GM21786 (cell line): Measurements from ENCODE around the gene CALHM4.

Source experiments
- ATAC-seq: cut with Tn5 transposase; IDR thresholded peaks from one replicate; pipeline ENCODE4 v1.9.1; 2021; ENCODE audit not compliant: unreplicated experiment

CALHM4 gene, protein sequence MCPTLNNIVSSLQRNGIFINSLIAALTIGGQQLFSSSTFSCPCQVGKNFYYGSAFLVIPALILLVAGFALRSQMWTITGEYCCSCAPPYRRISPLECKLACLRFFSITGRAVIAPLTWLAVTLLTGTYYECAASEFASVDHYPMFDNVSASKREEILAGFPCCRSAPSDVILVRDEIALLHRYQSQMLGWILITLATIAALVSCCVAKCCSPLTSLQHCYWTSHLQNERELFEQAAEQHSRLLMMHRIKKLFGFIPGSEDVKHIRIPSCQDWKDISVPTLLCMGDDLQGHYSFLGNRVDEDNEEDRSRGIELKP

DNA sequence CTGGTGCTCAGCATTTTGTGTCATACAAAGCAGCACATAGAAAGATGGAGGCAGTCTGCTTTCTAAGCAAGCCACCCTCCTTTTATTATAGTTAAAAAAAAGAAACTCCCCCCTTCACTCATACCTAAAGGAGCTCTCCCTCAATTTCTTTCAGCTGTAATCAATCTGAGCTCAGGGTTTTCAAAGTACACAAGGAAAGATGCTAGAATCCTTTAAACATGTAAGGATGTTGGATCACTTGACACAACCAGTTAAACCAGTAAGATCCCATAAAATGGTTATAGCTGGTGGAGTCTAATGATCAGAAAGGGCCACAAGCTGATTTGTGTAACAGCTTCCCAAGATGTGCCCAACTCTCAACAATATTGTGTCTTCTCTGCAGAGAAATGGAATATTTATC is at the start of gene CALHM4:
Gene CALHM4 (plus strand): TSS at position 301 of the 400 bp plus-strand sequence. CDS start 43 bp downstream, at position 344.
- no peak for ATAC-seq

DNA sequence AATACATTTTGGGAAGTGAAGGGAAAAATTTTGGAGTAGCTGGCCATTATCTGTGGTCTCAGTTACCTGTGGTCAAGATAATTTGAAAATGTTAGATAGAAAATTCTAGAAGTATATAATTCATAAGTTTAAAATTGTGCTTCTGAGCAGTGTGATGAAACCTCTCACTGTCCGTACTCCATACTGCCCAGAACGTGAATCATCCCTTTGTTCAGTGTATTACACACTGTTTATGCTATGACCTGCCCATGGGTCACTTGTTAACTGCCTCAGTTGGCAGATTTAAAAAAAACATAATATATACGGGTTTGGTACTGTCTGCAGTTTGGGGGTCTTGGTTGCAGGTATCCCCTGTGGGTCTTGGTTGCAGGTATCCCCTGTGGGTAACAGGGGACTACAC is 46.2 kb upstream of the CALHM4 start:
- no peak for ATAC-seq

DNA sequence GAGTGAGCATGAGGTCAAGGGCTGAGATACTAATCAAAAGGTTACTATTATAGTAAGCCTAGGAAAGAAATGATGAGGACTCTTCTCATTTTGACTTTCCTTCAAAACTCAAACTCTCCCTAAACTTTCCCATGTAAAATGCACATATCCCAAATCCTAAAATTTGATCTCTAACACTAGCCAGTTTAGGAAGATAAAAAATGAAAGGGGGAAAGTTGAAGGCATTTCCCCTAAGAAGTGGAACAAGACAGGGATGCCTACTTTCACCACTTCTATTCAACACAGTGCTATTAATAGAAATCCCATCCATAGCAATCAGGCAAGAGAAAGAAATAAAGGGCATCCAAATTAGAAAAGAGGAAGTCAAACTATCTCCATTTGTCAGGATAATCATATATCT is 45.0 kb upstream of the CALHM4 start:
- ATAC-seq = no peak

DNA sequence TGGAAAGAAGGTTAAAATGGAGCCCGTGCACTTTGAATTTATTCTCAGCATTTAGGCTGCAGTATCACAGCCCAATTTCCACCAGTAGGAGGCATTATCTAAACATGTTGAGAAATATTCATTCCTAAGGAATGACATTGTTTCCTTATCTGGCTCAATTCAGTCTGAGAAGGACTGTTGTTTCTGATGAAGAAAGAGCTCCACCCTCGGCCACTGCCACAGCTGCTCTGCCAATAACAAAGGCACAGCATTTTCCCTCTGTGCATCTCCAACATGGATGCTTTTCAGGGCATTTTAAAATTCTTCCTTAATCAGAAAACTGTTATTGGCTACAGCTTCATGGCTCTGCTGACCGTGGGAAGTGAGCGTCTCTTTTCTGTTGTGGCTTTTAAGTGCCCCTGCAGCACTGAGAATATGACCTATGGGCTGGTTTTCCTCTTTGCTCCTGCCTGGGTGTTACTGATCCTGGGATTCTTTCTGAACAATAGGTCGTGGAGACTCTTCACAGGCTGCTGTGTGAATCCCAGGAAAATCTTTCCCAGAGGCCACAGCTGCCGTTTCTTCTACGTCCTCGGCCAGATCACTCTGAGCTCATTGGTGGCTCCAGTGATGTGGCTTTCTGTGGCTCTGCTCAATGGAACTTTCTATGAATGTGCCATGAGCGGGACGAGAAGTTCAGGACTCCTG is 42.0 kb upstream of the CALHM4 start, which contains the start of gene CALHM5:
Gene CALHM5 (plus strand): TSS at position 216 of the 687 bp plus-strand sequence. CDS start 58 bp downstream, at position 274.
- no peak for ATAC-seq

DNA sequence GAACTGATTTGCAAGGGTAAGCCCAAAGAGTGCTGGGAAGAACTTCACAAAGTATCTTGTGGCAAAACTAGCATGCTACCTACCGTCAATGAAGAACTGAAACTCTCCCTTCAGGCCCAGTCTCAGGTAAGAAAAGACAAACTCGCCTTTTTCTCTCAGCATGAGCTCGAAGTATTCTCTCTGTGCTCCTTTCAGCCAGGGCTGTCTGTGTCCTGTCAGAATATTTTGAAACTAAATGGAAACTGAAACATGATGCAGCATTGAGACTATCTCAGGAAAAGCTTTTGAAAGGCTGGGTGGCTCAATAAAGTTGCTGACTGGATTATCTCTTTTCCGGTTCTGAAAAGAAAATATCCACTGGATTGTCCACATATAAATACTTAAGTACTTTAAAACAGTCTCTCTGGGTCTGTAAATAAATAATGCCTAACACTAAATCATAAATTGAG is 41.4 kb upstream of the CALHM4 start:
- ATAC-seq = peak; percentile 84

DNA sequence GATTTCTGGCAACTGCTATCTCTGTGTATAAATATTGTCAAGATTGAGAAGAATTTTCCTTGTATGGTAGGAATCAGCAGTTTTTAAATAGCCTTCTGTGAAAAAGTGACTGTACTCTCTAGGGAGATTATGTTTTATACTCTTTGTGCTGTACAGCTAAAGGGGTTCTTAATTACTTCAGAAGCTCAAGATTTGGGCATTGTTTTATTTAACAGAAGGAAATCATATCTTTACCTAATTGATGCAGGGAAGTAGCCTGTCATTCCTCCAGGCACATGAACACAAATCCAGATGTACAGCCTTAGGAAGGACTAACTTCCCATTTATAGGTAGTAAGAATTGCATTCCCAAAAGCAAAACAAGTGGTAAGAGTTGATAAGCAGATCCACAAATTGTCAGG is 40.8 kb upstream of the CALHM4 start:
- no peak for ATAC-seq

DNA sequence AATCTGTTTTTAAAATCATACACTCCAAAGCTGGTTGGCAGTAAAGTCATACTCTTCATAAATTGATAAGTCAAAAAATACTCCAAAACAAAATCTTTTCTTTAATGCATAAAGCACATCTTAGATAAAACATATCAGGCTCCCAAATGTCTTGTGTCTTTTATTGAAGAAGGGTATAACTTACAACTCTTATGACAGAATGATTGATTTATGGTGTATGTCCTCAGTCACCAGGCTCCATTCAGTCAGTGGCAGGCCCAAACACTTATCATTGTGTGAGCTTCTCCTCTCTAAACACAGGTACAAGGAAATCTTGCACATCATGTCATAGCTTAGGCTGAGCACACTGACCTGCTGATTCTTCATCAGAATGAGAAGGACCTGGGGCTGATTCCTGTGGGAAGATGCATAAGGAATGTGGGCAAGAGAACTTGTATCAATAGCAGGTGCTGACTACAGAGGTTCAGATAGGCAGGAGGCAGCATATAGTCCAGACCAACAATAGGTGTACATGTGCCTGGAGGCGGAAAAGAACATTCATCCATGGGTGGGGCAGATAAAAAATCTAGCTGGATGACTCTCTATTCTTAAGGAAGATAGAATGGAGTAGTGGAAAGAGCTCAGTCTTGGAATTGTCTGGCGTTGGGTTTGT is 40.2 kb upstream of the CALHM4 start:
- no peak for ATAC-seq

DNA sequence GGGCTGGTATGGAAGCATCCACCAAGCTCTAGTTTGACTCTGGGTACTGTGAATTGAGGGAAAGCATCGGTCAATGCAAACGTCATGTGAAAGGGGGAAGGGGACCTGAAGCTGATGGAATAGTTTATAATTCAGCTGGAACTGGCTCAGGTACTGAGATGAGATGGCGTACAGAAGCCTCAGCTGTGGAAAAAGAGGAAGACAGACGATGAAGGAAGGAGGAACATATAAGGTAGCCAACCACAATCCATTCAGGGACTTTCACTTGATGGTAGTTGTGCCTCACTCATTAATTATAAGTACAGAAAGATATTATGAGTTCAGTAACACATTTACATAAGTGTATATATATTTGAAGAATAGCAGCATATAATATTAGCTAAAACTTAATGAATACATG is 39.4 kb upstream of the CALHM4 start:
- ATAC-seq = no peak

DNA sequence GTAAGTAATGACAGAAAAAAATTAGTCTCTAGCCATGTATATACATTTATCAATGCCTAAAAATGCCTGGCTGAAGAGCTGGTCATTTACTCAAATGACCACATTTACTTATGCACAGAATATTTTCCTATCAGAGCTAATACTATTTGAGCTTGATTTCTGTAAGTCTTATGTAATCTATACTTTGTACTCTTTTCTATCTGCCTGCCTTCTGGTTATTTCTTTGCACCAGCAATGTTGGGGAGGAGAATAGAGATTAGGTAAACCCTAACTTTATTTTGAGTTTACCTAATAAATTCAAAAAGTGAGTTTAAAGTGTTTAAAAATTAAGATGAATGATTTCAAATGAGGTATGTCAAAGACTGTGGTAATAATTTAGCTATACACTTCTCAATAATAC is 38.4 kb upstream of the CALHM4 start:
- ATAC-seq = no peak

DNA sequence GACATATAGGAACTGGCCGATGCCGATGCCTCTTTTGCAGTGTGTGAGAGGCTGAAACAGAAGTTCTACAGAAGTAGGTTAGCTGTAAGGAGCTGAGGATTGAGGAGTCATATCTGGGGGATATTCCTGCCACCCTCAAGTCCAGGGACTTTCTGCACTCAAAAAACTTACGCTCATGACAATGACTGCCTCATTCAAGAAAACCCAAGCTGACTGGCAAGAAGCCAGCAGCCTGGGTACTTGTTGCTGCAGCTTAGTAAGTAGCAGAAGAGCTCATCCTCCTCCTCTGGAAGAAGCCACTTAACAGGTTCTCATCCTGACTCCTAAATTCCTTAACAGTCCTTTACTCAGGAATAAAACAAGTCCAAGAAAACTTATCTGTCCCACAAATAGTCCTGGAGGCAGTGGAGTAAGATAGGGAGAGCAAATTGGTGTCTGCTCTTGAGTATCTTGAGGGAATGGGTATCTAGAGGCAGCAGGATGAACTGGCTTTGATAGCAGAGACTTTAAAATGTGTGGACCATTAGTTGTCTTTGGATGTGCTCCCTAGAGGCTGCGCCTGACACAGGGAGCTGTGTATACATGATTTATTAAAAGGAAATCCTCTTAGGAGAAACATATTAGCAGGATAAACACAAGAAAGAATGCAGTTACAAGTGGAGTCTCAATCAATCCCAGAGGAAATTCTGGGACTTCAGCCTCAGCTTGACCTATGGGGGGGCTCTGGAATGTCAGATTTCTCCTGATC is 34.8 kb upstream of the CALHM4 start:
- ATAC-seq = no peak

DNA sequence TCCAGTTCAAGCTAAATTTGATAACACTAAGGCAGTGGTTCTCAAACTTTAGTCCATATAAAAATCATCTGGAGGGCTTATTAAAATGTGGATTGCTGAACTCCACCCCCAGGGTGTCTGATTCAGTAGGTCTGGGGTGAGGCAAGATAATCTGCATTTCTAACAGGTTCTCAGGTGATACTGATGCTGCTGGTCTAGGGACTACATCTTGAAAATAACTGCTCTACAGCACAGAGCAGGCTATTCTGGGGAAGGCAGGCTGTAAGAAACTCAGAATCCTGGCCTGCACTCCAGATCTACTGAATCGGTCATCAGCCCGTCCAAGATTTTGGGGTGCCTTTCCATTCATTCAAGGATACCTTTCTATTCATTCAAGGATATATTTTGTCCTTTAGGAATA is 30.7 kb upstream of the CALHM4 start:
- ATAC-seq = no peak

DNA sequence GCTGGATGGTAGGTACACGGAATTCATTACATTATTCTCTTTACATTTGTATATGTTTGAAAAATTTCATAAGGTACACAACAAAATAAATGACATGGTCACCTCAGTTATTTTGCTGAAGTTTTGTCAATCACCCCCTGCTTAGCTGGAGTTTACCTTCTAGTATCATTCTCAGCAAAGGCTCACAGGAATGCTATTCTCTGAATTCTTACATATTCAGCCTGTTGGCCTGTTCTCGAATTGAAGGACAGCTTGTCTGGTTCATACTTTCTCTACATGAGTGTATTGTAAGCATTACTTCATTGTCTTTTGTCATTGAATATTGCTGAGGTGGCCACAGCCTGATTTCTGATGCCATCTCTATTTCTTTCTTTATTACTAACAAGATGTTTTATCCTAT is 29.3 kb upstream of the CALHM4 start:
- ATAC-seq = no peak

DNA sequence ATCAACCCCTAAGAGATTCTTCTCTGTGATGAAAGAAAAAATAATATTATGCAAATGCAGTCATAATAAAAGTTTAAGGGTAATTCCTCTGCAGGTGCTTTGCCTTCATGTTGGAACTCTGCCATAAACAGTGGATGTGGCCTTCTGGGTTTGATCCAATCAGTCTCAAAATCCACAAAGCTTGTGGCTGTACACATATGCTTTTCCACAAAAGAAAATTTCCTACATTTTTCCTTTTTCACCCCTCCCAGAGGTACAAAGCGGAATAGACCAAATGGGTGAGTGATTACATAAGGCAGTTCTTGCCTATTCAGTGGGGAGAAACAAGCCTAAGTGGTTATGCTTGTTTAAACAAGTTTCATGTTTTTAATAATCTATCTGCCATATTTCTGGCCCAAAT is 25.4 kb upstream of the CALHM4 start:
- ATAC-seq = no peak

DNA sequence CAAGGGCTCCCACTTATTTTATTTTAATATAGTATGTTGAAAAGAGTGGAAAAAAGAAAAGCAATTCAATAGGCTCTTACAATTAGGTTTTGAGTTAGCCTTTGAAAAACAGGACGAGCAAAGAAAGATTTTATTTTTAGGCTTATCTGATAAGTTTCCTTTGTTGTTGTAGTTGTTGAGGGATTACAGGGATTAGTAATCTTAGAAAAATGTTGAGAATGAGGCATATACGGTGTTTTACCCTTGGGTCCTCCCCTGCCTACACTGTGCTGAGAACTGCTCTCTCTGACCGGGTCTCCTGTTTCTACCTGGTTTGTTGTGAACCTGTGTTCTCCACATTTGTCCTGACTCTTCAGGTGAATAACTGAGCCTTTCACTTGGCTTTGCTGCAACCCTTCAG is 24.8 kb upstream of the CALHM4 start:
- ATAC-seq = no peak

DNA sequence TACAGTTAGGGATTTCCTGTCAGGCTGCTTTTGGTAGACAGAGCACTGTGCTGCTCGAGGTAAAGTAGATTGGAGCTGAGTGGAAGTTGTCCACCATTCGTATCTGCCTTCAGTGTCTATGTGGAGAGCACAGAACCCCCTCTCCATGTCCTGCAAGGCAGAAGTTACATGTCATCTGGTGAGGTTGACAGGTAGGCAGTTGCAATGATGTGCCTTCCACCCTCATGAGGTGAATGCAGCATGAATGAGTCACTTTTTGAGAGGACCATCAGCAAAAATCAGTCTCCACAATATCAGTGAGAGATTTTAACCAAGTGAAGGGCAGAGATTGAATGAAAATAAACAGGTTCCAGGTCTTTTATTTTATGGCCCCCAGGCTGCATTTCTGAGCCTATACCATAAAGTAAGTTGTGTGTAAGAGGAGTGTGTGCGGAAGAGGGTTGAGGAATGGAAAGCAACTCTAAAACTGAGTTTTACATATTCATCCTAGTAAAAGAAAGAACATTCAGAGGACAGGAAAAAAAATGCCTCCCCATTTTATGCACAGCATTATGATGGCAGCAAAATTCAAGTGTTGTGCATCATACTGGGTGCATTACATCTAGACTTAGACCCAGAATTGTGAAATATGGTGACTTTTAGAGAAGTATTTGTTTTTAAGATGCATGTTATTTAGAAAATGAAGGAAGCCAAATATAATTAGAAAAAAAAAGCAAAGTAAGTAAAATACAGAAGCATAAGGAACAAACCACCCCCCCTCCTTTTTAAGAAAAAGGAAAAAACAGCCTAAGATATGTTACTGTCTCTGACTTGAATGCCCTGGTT is 23.9 kb upstream of the CALHM4 start:
- ATAC-seq = no peak

DNA sequence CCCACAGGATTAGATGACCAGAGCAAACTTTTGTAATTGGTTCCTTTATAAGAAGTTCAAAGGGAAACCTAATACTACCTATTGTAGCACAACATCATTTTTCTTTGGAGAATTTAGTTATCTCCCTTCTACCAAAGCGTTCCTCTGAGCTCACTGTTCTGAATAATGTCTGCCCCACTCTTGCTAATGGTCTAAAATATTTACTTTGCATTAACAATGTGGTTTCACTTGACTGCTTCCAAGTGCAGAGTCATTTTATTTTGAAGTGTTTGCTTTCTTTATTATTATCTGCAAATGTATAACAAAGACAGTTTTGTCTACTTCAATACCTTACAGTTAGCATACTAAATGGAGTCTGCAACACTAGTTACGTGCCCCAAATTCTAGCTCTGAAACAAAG is 23.1 kb upstream of the CALHM4 start:
- no peak for ATAC-seq

DNA sequence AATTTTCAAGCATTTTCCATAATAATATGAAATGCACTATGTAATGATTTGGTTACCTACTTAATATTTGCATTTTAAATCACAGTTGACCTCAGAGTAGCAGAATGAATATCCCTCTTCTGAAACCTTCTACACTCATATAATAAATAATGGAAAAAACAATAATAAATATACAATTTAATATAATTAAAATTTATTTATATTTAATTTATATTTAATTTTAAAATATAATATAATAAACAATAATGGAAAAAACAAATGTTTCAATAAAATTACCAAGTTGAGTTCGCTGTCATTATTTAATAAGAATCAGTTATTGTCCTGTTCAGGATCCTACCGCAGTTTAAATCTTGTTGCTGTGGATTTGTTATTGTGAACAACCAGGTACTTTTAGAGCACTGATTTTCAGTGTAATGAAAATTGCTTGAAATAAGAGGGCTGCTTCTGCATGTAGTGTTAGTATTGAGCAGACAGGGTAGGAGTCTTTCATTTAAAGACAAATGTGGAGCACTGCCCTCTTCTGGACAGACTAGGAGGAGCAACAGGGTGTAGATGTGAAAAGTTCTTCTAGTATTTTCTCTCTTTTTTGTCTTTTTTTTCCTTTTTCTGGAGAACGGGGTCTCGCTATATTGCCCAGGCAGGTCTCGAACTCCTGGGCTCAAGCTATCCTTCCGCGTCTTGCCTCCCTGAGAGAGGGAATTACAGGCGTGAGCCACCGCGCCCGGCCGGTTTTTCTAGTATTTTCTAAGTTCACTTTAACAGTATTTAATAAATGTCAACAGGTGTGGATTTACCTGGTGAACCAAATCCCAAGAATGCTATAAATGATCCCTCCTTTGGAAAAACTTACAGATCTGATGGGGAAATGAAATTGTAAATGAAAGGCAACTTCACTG is 21.6 kb upstream of the CALHM4 start:
- ATAC-seq = peak; percentile 74

DNA sequence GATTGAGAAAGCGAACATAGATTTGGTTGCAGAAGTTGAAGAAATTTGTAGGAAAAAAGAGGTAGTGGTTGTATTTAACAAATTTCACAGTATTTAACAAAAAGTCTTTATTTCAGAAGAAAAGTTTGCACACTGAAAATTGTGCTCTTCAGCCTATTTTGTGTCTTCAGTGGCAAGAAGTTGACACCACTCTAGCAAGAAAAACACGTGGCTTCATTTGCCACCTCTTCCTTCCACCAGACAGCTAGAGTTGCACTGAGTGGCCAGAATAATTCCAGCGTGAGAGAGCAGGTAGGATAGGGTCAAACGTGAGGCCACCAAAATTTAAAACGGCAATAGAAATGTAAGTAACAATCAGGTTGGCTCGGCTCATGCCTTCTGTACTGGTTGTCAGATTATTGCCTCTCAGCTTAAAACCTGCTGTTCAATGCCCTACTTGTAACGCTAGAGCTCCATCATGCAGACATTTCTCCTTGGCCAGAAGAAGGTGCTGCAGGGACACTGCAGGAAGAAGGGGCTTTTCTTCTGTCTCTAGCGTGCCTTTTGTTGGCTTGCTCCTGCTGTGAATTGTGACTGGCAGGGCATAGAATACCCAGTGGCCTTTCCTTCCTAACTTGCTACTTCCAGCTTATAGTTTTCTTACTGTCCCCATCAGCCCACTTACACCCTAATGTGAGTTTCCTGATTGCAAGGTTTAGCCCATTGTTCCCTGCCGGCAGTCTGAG is 20.2 kb upstream of the CALHM4 start:
- ATAC-seq = no peak

DNA sequence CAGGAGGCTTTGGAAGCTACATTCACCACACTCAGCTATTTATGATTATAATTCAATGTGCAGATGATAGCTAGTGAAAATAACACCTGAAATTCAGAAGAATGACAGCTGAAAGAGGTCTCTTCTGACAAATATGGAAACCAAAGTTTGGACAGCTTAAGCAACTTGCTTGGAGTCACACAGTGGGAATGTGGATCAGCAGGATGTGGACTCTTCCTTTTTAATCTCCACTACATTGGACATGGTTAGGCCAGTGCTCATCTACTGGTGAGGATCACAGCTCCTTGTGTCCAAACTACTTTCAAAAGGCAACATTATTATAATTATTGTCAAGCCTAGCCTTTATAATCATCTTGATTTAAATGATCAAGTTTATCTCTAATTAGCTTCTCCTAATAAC is 18.4 kb upstream of the CALHM4 start:
- ATAC-seq = no peak
